Ovary (tissue), 9 donors: ENCODE data around the gene TARS3. TPM values are rescaled to one million over a fixed set of nuclear protein-coding genes. Genes with fewer than 3 reads are reported as not detected.
"Not testable (repeated sequence)": the region's sequence is repeated elsewhere in the genome, so short reads cannot be mapped to it uniquely, and the experiment has no call there.

Experiments used
- DNase-seq, 5 donors: peaks; one replicate each; pipeline ENCODE4 v3.0.0-alpha.2; 2019 to 2020
- H3K27ac ChIP-seq, 2 donors: fragments of 200-600 bp; one replicate each; pipeline versions ENCODE4 v1.5.1 to v1.8.0; 2019 to 2022
- H3K27me3 ChIP-seq: fragments of 200-600 bp; one replicate; pipeline ENCODE4 v1.8.0; 2022
- H3K36me3 ChIP-seq: fragments of 200-600 bp; sonication (generic); one replicate; pipeline ENCODE4 v1.5.1; 2019
- H3K4me1 ChIP-seq: one replicate; pipeline ENCODE4 v1.8.1; 2013; ENCODE audit warnings: mild to moderate bottlenecking, moderate library complexity; ENCODE audit not compliant: insufficient read depth
- H3K4me3 ChIP-seq: fragments of 200-600 bp; sonication (generic); one replicate; pipeline ENCODE4 v1.5.1; 2017
- H3K9me3 ChIP-seq, 2 donors: fragments of 200-600 bp in 1 of 2; sonication (generic) in 1 of 2; one replicate each; pipeline versions ENCODE4 v1.5.1 to v1.8.1; 2013 to 2019; ENCODE audit warnings: mild to moderate bottlenecking in 1 of 2, moderate library complexity in 1 of 2
- CTCF ChIP-seq, 3 donors: fragments of 450-650 bp in 2 of 3; fragments of 200-600 bp in 1 of 3; IDR thresholded peaks; one replicate each; pipeline versions ENCODE4 v1.5.1 to v1.8.0; 2016 to 2022; ENCODE audit warnings: antibody characterized with exemption in 3 of 3, mild to moderate bottlenecking in 1 of 3
- EP300 ChIP-seq: sonication (generic); formaldehyde crosslinking; IDR thresholded peaks from one replicate; pipeline ENCODE4 v1.6.1; 2017; ENCODE audit warnings: antibody characterized with exemption
- POLR2A ChIP-seq: fragments of 450-650 bp; IDR thresholded peaks from one replicate; pipeline ENCODE4 v1.6.1; 2017; ENCODE audit warnings: antibody characterized with exemption, mild to moderate bottlenecking, moderate library complexity
- WGBS, 3 donors: extraction: QIAGEN DNeasy Blood & Tissue Kit in 1 of 3; methylation state at CpG; one replicate each; pipeline versions ENCODE4 v1.1.5 to v1.1.7; 2013 to 2017; 5-methylcytosine and 5-hydroxymethylcytosine counted together
- intact Hi-C, 4 donors: fragments of 100-400 bp; cut with DNase I; formaldehyde crosslinking; loops; one replicate each; pipeline versions ENCODE4 v1.11.0 to v1.15.1; 2022 to 2023
- polyA plus RNA-seq, 2 donors: library from polyadenylated mRNA; stranded (reverse); fragments of 200-250 nt in 1 of 2; fragments of 350-450 nt in 1 of 2; fragmentation: Illumina TruSeq in 1 of 2; extraction: RNeasy Lipid Tissue Mini Kit (QIAGEN cat#74804) in 1 of 2; gene quantifications; one replicate each; pipeline ENCODE4 v1.2.3, GENCODE V29; 2013 to 2014
- total RNA-seq, 7 donors: library from RNA; depleted of rRNA in 2 of 7; stranded (reverse); fragments of >200 nt in 2 of 7; fragmentation: NEBNext Ultra II Directional in 3 of 7; extraction: Animal tissue kit (Norgen Biotek cat#: 25700) in 3 of 7; gene quantifications; one replicate each; pipeline versions ENCODE4 v1.1.0 to v1.2.4, GENCODE V29; 2016 to 2023
- donor health status: DM: no; HTN: no; CAD: no; lungs with moderate emphysema.
- donor health status: DM: no; HTN: no; CAD: no.
- donor health status: Bipolar disorder and iron deficiency.
- donor health status: DM: yes; HTN: yes; CAD: no.
- donor health status: DM: no; HTN: no; CAD: no.
- donor health status: DM: yes; HTN: yes; CAD: no.

The TARS3 gene
- total and polyA plus RNA-seq, 9 donors, result 10.1 to 23.5 (median 15.3) TPM

GRCh38 chr15:101657968-101658784, 66.1 kb downstream of the TARS3 start:
- peaks cover 1% of the 10 kb centered on the region for H3K4me1 ChIP-seq
- WGBS, 3 donors, result 81 to 86% (median 85%) methylated on average over 9 of the region's 9 CpGs
- H3K27me3 ChIP-seq, result no peaks in the 10 kb centered on the region
- no peaks in the 10 kb centered on the region for H3K9me3 ChIP-seq
- intact Hi-C loops, result no loop called here
- H3K36me3 ChIP-seq, result no peaks in the 10 kb centered on the region
- no peak overlapping the region for H3K4me3 ChIP-seq
- H3K27ac ChIP-seq, result no peak overlapping the region
- TF ChIP-seq EP300, result no peak
- TF ChIP-seq POLR2A, result no peak
- TF ChIP-seq CTCF (IDR thresholded peaks at IDR 0.05), result no peak
- DNase-seq, result no peak

GRCh38 chr15:101657171-101657570, 67.1 kb downstream of the TARS3 start:
- H3K36me3 ChIP-seq, result no peaks in the 10 kb centered on the region
- H3K27ac ChIP-seq, result no peak overlapping the region
- no peaks in the 10 kb centered on the region for H3K27me3 ChIP-seq
- H3K4me1 ChIP-seq, result peaks cover 5% of the 10 kb centered on the region
- H3K4me3 ChIP-seq, result no peak overlapping the region
- 90 to 94% (median 91%) methylated on average over 10 of the region's 10 CpGs for WGBS, 3 donors
- TF ChIP-seq EP300, result no peak
- no peak for TF ChIP-seq POLR2A
- TF ChIP-seq CTCF (IDR thresholded peaks at IDR 0.05), result no peak
- no peak for DNase-seq
- intact Hi-C loops, result no loop called here
- no peaks in the 10 kb centered on the region for H3K9me3 ChIP-seq

GRCh38 chr15:101654624-101655337, 69.5 kb downstream of the TARS3 start:
- 87 to 89% (median 87%) methylated on average over 10 of the region's 10 CpGs for WGBS, 3 donors
- intact Hi-C loops, H3K27ac ChIP-seq: not testable (repeated sequence)

GRCh38 chr15:101654171-101654570, 70.1 kb downstream of the TARS3 start:
- WGBS, 3 donors, result 65 to 77% (median 69%) methylated on average over 8 of the region's 8 CpGs
- intact Hi-C loops, result no loop called here

More at GRCh38 chr15:101654624-101655337, 69.5 kb downstream of the TARS3 start:
- not testable (repeated sequence) for H3K4me3 ChIP-seq, H3K4me1 ChIP-seq, DNase-seq, H3K27me3 ChIP-seq, H3K36me3 ChIP-seq, H3K9me3 ChIP-seq

More at GRCh38 chr15:101654171-101654570, 70.1 kb downstream of the TARS3 start:
- H3K4me3 ChIP-seq, result no peak overlapping the region
- peaks cover 5% of the 10 kb centered on the region for H3K4me1 ChIP-seq
- H3K9me3 ChIP-seq, result no peaks in the 10 kb centered on the region
- no peaks in the 10 kb centered on the region for H3K36me3 ChIP-seq
- H3K27ac ChIP-seq, result no peak overlapping the region
- H3K27me3 ChIP-seq, result no peaks in the 10 kb centered on the region
- no peak for DNase-seq
- TF ChIP-seq EP300 (no peak), POLR2A (no peak), CTCF (IDR thresholded peaks at IDR 0.05) (no peak)
